ENCODE results near the gene CCDC97.

Gene CCDC97

GRCh38 chr19:41327576-41328156, 17.7 kb downstream of the CCDC97 start:
- DNase-seq (ENCODE audit: low read depth), result peak; percentile 42
- H3K4me3 ChIP-seq (ENCODE audit: control insufficient read depth, low read depth, low read length), result no peak overlapping the region
- no peak for TF ChIP-seq CTCF (conservative IDR thresholded peaks at IDR 0.05; ENCODE audit: control insufficient read depth, insufficient read depth, low read depth, low read length)

- no peak for DNase-seq (ENCODE audit: low read depth)
- no peak for TF ChIP-seq CTCF (conservative IDR thresholded peaks at IDR 0.05; ENCODE audit: control insufficient read depth, insufficient read depth, low read depth, low read length)
- no peak overlapping the region for H3K4me3 ChIP-seq (ENCODE audit: control insufficient read depth, low read depth, low read length)
Measured at GRCh38 chr19:41328157-41328841, 18.3 kb downstream of the CCDC97 start.

GRCh38 chr19:41328842-41329225, 18.9 kb downstream of the CCDC97 start:
- no peak for TF ChIP-seq CTCF (conservative IDR thresholded peaks at IDR 0.05; ENCODE audit: control insufficient read depth, insufficient read depth, low read depth, low read length)
- no peak overlapping the region for H3K4me3 ChIP-seq (ENCODE audit: control insufficient read depth, low read depth, low read length)
- DNase-seq (ENCODE audit: low read depth), result no peak

- no peak for DNase-seq (ENCODE audit: low read depth)
- TF ChIP-seq CTCF (conservative IDR thresholded peaks at IDR 0.05; ENCODE audit: control insufficient read depth, insufficient read depth, low read depth, low read length), result no peak
- no peak overlapping the region for H3K4me3 ChIP-seq (ENCODE audit: control insufficient read depth, low read depth, low read length)
Measured at GRCh38 chr19:41330481-41330880, 20.5 kb downstream of the CCDC97 start.

GRCh38 chr19:41330946-41331678, 21.1 kb downstream of the CCDC97 start:
- no peak for TF ChIP-seq CTCF (conservative IDR thresholded peaks at IDR 0.05; ENCODE audit: control insufficient read depth, insufficient read depth, low read depth, low read length)
- no peak overlapping the region for H3K4me3 ChIP-seq (ENCODE audit: control insufficient read depth, low read depth, low read length)
- DNase-seq (ENCODE audit: low read depth), result no peak

- no peak overlapping the region for H3K4me3 ChIP-seq (ENCODE audit: control insufficient read depth, low read depth, low read length)
- no peak for DNase-seq (ENCODE audit: low read depth)
- TF ChIP-seq CTCF (conservative IDR thresholded peaks at IDR 0.05; ENCODE audit: control insufficient read depth, insufficient read depth, low read depth, low read length), result no peak
Measured at GRCh38 chr19:41332000-41332399, 22.0 kb downstream of the CCDC97 start.
